BJ (cell line): ENCODE measurements around the gene STX2. TPM values are rescaled to one million over a fixed set of nuclear protein-coding genes. Genes with fewer than 3 reads are reported as not detected.
A peak's percentile ranks its signal among the peaks of the same experiment; 100 is the strongest.

Source experiments
- CTCF ChIA-PET: fragments of 350-600 bp; formaldehyde crosslinking; extraction: SDS; loops from one replicate; lab custom pipeline; 2021; ENCODE audit warnings: antibody characterized with exemption, inconsistent platforms; lab: Yijun Ruan, JAX
- POLR2A ChIA-PET: fragments of 300-600 bp; sonication (Branson Sonifier 250); formaldehyde crosslinking; extraction: SDS; loops from one replicate; lab custom pipeline; 2021; ENCODE audit warnings: antibody characterized with exemption; lab: Charles Lee
- DNase-seq: peaks from one replicate; pipeline ENCODE4 v3.0.0-alpha.2; 2011; ENCODE audit warnings: low read depth
- H3K27me3 ChIP-seq: 2 replicates; pipeline ENCODE4 v1.6.0; 2011; ENCODE audit warnings: low read length; ENCODE audit not compliant: control insufficient read depth, insufficient read depth
- H3K36me3 ChIP-seq: 2 replicates; pipeline ENCODE4 v1.5.1; 2011; ENCODE audit warnings: low read length; ENCODE audit not compliant: control insufficient read depth, insufficient read depth
- H3K4me3 ChIP-seq: 2 replicates; pipeline ENCODE4 v1.5.1; 2011; ENCODE audit warnings: low read depth, mild to moderate bottlenecking, control low read depth, low read length
- polyA plus RNA-seq: library from polyadenylated mRNA; depleted of rRNA; stranded (reverse); fragments of >200 nt; gene quantifications from 2 replicates; pipeline ENCODE4 v1.2.3, GENCODE V29; 2011
- TF ChIP-seq, protein P1 (sequence below): IDR thresholded peaks from 2 replicates; pipeline ENCODE4 v1.5.1; 2011; ENCODE audit warnings: low read depth, mild to moderate bottlenecking, control low read depth, inconsistent platforms, low read length, moderate library complexity; ENCODE audit not compliant: insufficient read depth

The STX2 gene
- polyA plus RNA-seq, 1 experiment = 26.0 TPM

DNA sequence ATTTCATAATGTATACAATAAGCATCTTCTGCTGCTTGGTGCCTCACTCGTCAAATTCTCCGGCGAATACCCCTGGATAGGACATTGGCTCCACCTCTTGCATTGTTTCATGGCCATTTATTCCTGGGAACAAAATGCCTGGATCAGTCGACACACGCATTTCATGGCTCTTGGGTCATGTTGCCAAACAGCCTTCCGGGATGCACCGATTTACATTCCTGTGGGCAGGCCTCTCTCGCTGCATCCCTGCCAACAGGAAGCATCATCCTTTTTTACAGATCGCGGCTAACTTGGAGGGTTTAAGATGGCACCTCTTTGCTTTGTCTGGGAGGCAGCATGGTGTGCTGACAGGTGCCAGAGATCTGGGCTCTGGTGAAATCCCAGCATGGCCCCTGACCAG lies 90.3 kb downstream of the STX2 start:
- DNase-seq = no peak

DNA sequence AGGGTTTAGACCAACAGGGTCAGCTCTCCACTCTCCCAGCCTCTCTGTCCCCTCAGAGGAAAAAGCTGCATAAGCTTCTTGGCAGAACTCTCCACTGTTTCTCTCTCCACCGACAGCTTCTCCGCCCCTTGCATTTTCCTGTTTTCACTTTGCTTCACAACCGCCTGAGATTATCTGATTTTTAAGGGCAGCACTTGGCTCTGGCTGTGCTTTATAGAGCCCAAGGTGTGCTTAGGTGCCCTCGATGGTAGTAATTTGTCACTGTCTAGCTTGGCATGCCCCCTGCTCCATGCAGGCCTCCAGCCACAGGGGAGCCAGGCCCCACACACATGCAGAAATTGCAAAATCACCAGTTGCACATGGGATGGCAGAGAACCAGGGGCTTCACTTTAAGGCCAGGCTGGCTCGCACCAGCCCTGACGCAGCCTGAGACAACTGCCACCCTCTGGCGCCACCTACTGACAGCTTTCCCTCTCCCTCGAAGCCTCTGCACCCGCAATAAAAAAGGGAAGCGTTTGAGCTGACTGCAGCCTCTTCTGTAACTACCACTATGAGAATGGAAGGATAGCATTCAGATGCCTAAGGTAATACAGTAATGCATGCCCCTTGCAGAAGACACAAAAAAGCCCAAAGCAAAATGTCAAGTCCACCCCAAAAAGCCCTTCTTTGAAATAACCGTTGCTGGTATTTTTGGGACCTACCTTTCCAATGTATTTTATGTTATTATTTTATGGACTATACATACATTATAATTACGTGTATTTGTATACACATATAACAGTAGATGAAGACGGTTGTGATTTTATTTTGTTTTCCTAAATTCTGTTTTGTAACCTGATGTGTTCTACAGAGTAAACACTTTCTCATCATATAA lies 90.9 kb downstream of the STX2 start:
- H3K4me3 ChIP-seq = no peak overlapping the region
- TF ChIP-seq, protein P1, sequence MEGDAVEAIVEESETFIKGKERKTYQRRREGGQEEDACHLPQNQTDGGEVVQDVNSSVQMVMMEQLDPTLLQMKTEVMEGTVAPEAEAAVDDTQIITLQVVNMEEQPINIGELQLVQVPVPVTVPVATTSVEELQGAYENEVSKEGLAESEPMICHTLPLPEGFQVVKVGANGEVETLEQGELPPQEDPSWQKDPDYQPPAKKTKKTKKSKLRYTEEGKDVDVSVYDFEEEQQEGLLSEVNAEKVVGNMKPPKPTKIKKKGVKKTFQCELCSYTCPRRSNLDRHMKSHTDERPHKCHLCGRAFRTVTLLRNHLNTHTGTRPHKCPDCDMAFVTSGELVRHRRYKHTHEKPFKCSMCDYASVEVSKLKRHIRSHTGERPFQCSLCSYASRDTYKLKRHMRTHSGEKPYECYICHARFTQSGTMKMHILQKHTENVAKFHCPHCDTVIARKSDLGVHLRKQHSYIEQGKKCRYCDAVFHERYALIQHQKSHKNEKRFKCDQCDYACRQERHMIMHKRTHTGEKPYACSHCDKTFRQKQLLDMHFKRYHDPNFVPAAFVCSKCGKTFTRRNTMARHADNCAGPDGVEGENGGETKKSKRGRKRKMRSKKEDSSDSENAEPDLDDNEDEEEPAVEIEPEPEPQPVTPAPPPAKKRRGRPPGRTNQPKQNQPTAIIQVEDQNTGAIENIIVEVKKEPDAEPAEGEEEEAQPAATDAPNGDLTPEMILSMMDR = peak; percentile 88
- DNase-seq = no peak
- H3K27me3 ChIP-seq = no peaks in the 10 kb centered on the region
- H3K36me3 ChIP-seq = no peaks in the 10 kb centered on the region
- POLR2A ChIA-PET = no interaction called here
- CTCF ChIA-PET = interaction anchor here (0.6 to 2.4 kb wide), 12 partner anchors 8 to 1602 kb away, joined by 3 to 18 read pairs (median 4); no protein-coding TSS in a partner anchor

More for the DNA sequence above, 90.3 kb downstream of the STX2 start:
- no peak overlapping the region for H3K4me3 ChIP-seq
- TF ChIP-seq, protein P1 = no peak
- CTCF ChIA-PET = interaction anchor here (1.0 to 2.4 kb wide), 10 partner anchors 8 to 1966 kb away, joined by 3 to 18 read pairs (median 4); no protein-coding TSS in a partner anchor
- no peaks in the 10 kb centered on the region for H3K27me3 ChIP-seq
- POLR2A ChIA-PET = no interaction called here
- no peaks in the 10 kb centered on the region for H3K36me3 ChIP-seq

DNA sequence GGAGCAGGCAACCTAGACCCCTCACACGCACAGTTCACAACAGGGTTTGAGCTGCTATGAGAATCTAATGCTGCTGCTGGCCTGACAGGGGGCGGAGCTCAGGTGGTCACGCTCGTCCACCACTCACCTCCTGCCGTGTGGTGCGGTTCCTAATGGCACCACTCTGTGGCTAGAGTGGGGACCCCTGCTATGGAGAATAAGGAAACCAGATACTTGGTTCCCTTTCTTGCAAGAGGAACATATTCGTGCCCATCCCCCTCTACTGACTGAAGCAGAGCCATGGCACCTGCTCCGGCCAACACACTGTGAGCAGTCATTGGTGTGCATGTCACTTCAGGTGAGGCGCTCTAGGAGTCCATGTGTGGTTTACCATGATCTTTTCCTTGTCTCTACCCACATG lies 92.5 kb downstream of the STX2 start:
- Histone ChIP-seq H3K36me3 (no peaks in the 10 kb centered on the region), H3K27me3 (no peaks in the 10 kb centered on the region), H3K4me3 (no peak overlapping the region)
- CTCF ChIA-PET = interaction anchor here (0.8 to 2.4 kb wide), 3 partner anchors 10 to 76 kb away, joined by 3 to 18 read pairs (median 3); no protein-coding TSS in a partner anchor
- TF ChIP-seq, protein P1 = no peak
- no peak for DNase-seq
- POLR2A ChIA-PET = no interaction called here

DNA sequence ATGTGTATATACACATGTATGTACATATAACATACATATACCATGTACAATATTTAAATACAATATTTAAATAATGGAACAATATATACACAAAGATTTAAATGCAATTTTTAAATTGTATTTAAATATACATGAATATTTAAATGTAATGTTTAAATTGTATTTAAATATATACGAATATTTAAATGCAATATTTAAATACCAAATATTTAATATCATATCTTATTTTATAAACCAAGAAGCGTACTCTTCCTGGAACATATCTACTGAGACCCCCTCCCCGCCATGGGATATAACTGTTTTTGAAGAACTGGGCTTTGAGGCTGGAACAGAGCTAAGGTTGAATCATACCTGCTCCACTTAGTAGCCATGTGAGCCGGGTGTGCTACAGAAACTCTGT lies 93.1 kb downstream of the STX2 start:
- Histone ChIP-seq H3K36me3 (no peaks in the 10 kb centered on the region), H3K4me3 (no peak overlapping the region), H3K27me3 (no peaks in the 10 kb centered on the region)
- ChIA-PET CTCF (interaction anchor here (1.2 to 1.7 kb wide), 2 partner anchors 9 to 76 kb away, joined by 3 to 5 read pairs; no protein-coding TSS in a partner anchor), POLR2A (no interaction called here)
- DNase-seq = no peak
- TF ChIP-seq, protein P1 = no peak

DNA sequence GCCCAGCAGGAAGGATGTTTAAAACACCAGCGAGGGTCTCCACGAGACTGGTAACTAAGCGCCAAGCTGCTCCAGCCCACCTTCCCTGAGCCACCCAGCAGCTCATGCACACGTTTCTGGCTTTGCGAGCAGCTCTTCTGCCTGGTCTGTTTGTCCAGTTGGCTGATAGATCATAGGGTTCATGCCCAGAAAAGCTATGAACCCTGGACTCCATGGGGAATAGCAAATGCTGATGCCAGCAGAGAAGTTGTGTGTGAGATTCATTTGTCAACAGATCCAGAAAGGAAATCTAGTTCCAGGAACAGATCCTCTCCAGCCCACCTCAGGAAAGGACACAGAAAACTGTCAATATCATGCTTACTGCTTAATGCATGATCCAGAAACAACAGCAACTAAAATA lies 94.8 kb downstream of the STX2 start:
- Histone ChIP-seq H3K36me3 (no peaks in the 10 kb centered on the region), H3K4me3 (no peak overlapping the region), H3K27me3 (no peaks in the 10 kb centered on the region)
- TF ChIP-seq, protein P1 = no peak
- no peak for DNase-seq
- POLR2A ChIA-PET = no interaction called here
- CTCF ChIA-PET = no interaction called here
